ENCODE data around the gene PNLDC1.

Gene PNLDC1

GRCh38 chr6:159762681-159763293 is 37.3 kb upstream of the PNLDC1 start:
- no peak for DNase-seq (ENCODE audit: extremely low spot score)
- ChIA-PET CTCF (no interaction called here), POLR2A (interaction anchor here (0.7 to 1.6 kb wide), 4 partner anchors 20 to 36 kb away, joined by 3 to 4 read pairs (median 3); partner anchors contain the start of gene WTAP)
- no peak for TF ChIP-seq ZNF384 (IDR thresholded peaks at IDR 0.05)
- TF ChIP-seq L3MBTL2 (conservative IDR thresholded peaks at IDR 0.05): no peak
- no peak for TF ChIP-seq NFRKB (IDR thresholded peaks at IDR 0.05)
- TF ChIP-seq FOXA1 (IDR thresholded peaks at IDR 0.05): no peak
- TF ChIP-seq HDGF (IDR thresholded peaks at IDR 0.05; ENCODE audit: borderline replicate concordance): no peak
- TF ChIP-seq BHLHE40 (IDR thresholded peaks at IDR 0.05; ENCODE audit: borderline replicate concordance): no peak
- no peak for TF ChIP-seq SUZ12 (IDR thresholded peaks at IDR 0.05)
- TF ChIP-seq ARNT (IDR thresholded peaks at IDR 0.05): no peak
- TF ChIP-seq FOXM1 (IDR thresholded peaks at IDR 0.05; ENCODE audit: borderline replicate concordance): no peak
- no peak for TF ChIP-seq PKNOX1 (IDR thresholded peaks at IDR 0.05)

GRCh38 chr6:159766906-159767305 is 33.2 kb upstream of the PNLDC1 start:
- no peak for TF ChIP-seq SP1 (IDR thresholded peaks at IDR 0.05)
- TF ChIP-seq ARNT (IDR thresholded peaks at IDR 0.05): no peak
- no peak for TF ChIP-seq CTBP1 (IDR thresholded peaks at IDR 0.05; ENCODE audit: borderline replicate concordance)
- TF ChIP-seq FOXM1 (IDR thresholded peaks at IDR 0.05; ENCODE audit: borderline replicate concordance): no peak
- TF ChIP-seq ELF4 (IDR thresholded peaks at IDR 0.05): no peak
- no peak for TF ChIP-seq L3MBTL2 (conservative IDR thresholded peaks at IDR 0.05)
- TF ChIP-seq HDGF (IDR thresholded peaks at IDR 0.05; ENCODE audit: borderline replicate concordance): no peak
- no peak for TF ChIP-seq TARDBP (IDR thresholded peaks at IDR 0.05)
- no peak for TF ChIP-seq BHLHE40 (IDR thresholded peaks at IDR 0.05; ENCODE audit: borderline replicate concordance)
- no peak for TF ChIP-seq FOXA1 (IDR thresholded peaks at IDR 0.05)
- TF ChIP-seq NFRKB (IDR thresholded peaks at IDR 0.05): no peak
- no peak for TF ChIP-seq LEF1 (IDR thresholded peaks at IDR 0.05; ENCODE audit: borderline replicate concordance)
- TF ChIP-seq SUZ12 (IDR thresholded peaks at IDR 0.05): no peak
- no peak for TF ChIP-seq FOXK2 (IDR thresholded peaks at IDR 0.05)
- TF ChIP-seq ZNF384 (IDR thresholded peaks at IDR 0.05): no peak
- no peak for TF ChIP-seq PKNOX1 (IDR thresholded peaks at IDR 0.05)
- ChIA-PET CTCF (no interaction called here), POLR2A (interaction anchor here (0.9 to 1.3 kb wide), 2 partner anchors 21 to 23 kb away, joined by 3 read pairs; partner anchors contain the start of gene TCP1)
- no peak for DNase-seq (ENCODE audit: extremely low spot score)

- POLR2A ChIA-PET: interaction anchor here (1.0 kb wide), 1 partner anchor 8 kb away, joined by 5 read pairs; the partner anchor contains the start of gene ACAT2
- CTCF ChIA-PET: no interaction called here
- DNase-seq (ENCODE audit: extremely low spot score): no peak
Observed at GRCh38 chr6:159769470-159769869, 30.6 kb upstream of the PNLDC1 start.

GRCh38 chr6:159772196-159772595 is 27.9 kb upstream of the PNLDC1 start:
- no peak for DNase-seq (ENCODE audit: extremely low spot score)
- POLR2A ChIA-PET: interaction anchor here (1.1 to 1.5 kb wide), 2 partner anchors 10 to 17 kb away, joined by 3 read pairs; partner anchors contain the start of genes ACAT2 and TCP1
- CTCF ChIA-PET: no interaction called here
- TF ChIP-seq LEF1 (IDR thresholded peaks at IDR 0.05; ENCODE audit: borderline replicate concordance) (no peak), PKNOX1 (IDR thresholded peaks at IDR 0.05) (no peak), FOXK2 (IDR thresholded peaks at IDR 0.05) (no peak), TARDBP (IDR thresholded peaks at IDR 0.05) (no peak), FOXM1 (IDR thresholded peaks at IDR 0.05; ENCODE audit: borderline replicate concordance) (no peak), ELF4 (IDR thresholded peaks at IDR 0.05) (no peak), FOXA1 (IDR thresholded peaks at IDR 0.05) (no peak), ARNT (IDR thresholded peaks at IDR 0.05) (no peak), L3MBTL2 (conservative IDR thresholded peaks at IDR 0.05) (no peak), BHLHE40 (IDR thresholded peaks at IDR 0.05; ENCODE audit: borderline replicate concordance) (no peak), SUZ12 (IDR thresholded peaks at IDR 0.05) (no peak), CTBP1 (IDR thresholded peaks at IDR 0.05; ENCODE audit: borderline replicate concordance) (no peak), SP1 (IDR thresholded peaks at IDR 0.05) (no peak), NFRKB (IDR thresholded peaks at IDR 0.05) (no peak), ZNF384 (IDR thresholded peaks at IDR 0.05) (no peak)

More at GRCh38 chr6:159769470-159769869, 30.6 kb upstream of the PNLDC1 start:
- TF ChIP-seq SP1 (IDR thresholded peaks at IDR 0.05) (no peak), ZNF384 (IDR thresholded peaks at IDR 0.05) (no peak), CTBP1 (IDR thresholded peaks at IDR 0.05; ENCODE audit: borderline replicate concordance) (no peak), FOXK2 (IDR thresholded peaks at IDR 0.05) (no peak), TARDBP (IDR thresholded peaks at IDR 0.05) (no peak), ELF4 (IDR thresholded peaks at IDR 0.05) (no peak)

GRCh38 chr6:159777240-159777904 is 22.7 kb upstream of the PNLDC1 start:
- DNase-seq (ENCODE audit: extremely low spot score): no peak
- CTCF ChIA-PET: no interaction called here
- POLR2A ChIA-PET: interaction anchor here (0.7 to 1.2 kb wide), 3 partner anchors 11 to 15 kb away, joined by 3 to 8 read pairs (median 5); partner anchors contain the start of genes ACAT2, MRPL18 and TCP1
- no peak for TF ChIP-seq CTBP1 (IDR thresholded peaks at IDR 0.05; ENCODE audit: borderline replicate concordance)
- TF ChIP-seq LEF1 (IDR thresholded peaks at IDR 0.05; ENCODE audit: borderline replicate concordance): no peak
- TF ChIP-seq SP1 (IDR thresholded peaks at IDR 0.05): no peak
- TF ChIP-seq FOXM1 (IDR thresholded peaks at IDR 0.05; ENCODE audit: borderline replicate concordance): no peak
- TF ChIP-seq PKNOX1 (IDR thresholded peaks at IDR 0.05): no peak
- TF ChIP-seq FOXA1 (IDR thresholded peaks at IDR 0.05): no peak
